Vagina (tissue), 2 donors: ENCODE results near the gene FBXO8.

Source experiments
- POLR2A ChIP-seq, 2 donors: fragments of 450-650 bp; IDR thresholded peaks; one replicate each; pipeline ENCODE4 v1.6.1; 2017; ENCODE audit warnings: antibody characterized with exemption in 2 of 2, mild to moderate bottlenecking in 2 of 2, moderate library complexity in 2 of 2
- POLR2AphosphoS5 ChIP-seq, 2 donors: sonication (generic); formaldehyde crosslinking; IDR thresholded peaks; one replicate each; pipeline ENCODE4 v1.9.0; 2017; ENCODE audit warnings: antibody characterized with exemption in 2 of 2, mild to moderate bottlenecking in 2 of 2, low read depth in 1 of 2; ENCODE audit not compliant: insufficient read depth in 1 of 2
- TF ChIP-seq, protein P1 (sequence below), 3 experiments: fragments of 450-650 bp in 2 of 3; fragments of 200-600 bp in 1 of 3; sonication (generic) in 1 of 3; IDR thresholded peaks; one replicate each; pipeline ENCODE4 v1.5.1; 2017 to 2019; ENCODE audit warnings: antibody characterized with exemption in 3 of 3, mild to moderate bottlenecking in 2 of 3, moderate library complexity in 2 of 3

DNA sequence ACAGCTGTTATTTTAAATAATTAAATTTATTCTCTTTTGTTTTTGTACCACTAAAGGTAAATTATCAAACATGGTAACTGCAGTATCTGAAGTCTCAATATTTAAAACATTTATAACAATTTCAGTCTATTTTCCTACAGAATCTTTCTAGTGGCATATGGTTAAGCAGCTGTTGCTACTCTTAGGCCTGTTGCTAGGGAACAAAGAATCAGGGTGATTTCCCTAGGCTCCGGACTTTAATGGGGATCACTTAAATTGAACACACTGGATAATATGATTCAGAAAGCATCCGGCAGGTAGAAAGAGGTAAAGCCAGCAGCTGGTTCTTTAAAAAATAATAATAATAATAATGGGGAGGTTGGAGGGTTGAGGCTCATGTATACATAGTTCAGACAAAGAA, 17.6 kb downstream of the FBXO8 start:
- TF ChIP-seq POLR2AphosphoS5 (IDR thresholded peaks at IDR 0.05; ENCODE audit: insufficient read depth in 1 of 2, low read depth in 1 of 2), result no peak
- TF ChIP-seq, protein P1, sequence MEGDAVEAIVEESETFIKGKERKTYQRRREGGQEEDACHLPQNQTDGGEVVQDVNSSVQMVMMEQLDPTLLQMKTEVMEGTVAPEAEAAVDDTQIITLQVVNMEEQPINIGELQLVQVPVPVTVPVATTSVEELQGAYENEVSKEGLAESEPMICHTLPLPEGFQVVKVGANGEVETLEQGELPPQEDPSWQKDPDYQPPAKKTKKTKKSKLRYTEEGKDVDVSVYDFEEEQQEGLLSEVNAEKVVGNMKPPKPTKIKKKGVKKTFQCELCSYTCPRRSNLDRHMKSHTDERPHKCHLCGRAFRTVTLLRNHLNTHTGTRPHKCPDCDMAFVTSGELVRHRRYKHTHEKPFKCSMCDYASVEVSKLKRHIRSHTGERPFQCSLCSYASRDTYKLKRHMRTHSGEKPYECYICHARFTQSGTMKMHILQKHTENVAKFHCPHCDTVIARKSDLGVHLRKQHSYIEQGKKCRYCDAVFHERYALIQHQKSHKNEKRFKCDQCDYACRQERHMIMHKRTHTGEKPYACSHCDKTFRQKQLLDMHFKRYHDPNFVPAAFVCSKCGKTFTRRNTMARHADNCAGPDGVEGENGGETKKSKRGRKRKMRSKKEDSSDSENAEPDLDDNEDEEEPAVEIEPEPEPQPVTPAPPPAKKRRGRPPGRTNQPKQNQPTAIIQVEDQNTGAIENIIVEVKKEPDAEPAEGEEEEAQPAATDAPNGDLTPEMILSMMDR (IDR thresholded peaks at IDR 0.05), result no peak
- no peak for TF ChIP-seq POLR2A (IDR thresholded peaks at IDR 0.05)
